ENCODE results near the gene TAF1B. TPM values are rescaled to one million over a fixed set of nuclear protein-coding genes. Genes with fewer than 3 reads are reported as not detected.

The TAF1B gene
- total RNA-seq, 4 donors from 2014 or later, result 6.7 to 19.3 (median 14.9) TPM

- Histone ChIP-seq H3K36me3 (peaks cover 0 to 20% (median 0%) of the 10 kb centered on the region in 3 donors), H3K27me3 (peaks cover 0 to 10% (median 0%) of the 10 kb centered on the region in 4 donors), H3K4me3 (peak overlapping the region; percentile 59 to 94 (median 76)), H3K4me1 (peaks cover 0 to 40% (median 4%) of the 10 kb centered on the region in 3 donors), H3K9me3 (no peaks in the 10 kb centered on the region), H3K27ac (peak overlapping the region; percentile 76 to 94 (median 92))
- intact Hi-C loops (cut with DNase I), result no loop called here
- TF ChIP-seq, protein P1, sequence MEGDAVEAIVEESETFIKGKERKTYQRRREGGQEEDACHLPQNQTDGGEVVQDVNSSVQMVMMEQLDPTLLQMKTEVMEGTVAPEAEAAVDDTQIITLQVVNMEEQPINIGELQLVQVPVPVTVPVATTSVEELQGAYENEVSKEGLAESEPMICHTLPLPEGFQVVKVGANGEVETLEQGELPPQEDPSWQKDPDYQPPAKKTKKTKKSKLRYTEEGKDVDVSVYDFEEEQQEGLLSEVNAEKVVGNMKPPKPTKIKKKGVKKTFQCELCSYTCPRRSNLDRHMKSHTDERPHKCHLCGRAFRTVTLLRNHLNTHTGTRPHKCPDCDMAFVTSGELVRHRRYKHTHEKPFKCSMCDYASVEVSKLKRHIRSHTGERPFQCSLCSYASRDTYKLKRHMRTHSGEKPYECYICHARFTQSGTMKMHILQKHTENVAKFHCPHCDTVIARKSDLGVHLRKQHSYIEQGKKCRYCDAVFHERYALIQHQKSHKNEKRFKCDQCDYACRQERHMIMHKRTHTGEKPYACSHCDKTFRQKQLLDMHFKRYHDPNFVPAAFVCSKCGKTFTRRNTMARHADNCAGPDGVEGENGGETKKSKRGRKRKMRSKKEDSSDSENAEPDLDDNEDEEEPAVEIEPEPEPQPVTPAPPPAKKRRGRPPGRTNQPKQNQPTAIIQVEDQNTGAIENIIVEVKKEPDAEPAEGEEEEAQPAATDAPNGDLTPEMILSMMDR (IDR thresholded peaks at IDR 0.05), result no peak
- no peak for TF ChIP-seq POLR2A (IDR thresholded peaks at IDR 0.05)
- no peak for DNase-seq
- WGBS, 2 donors, result 23 to 25% methylated on average over 14 to 15 of the region's 15 CpGs
Observed at GRCh38 chr2:9952286-9952737, 109.0 kb downstream of the TAF1B start.

GRCh38 chr2:9952856-9953503, 109.7 kb downstream of the TAF1B start:
- no peak for DNase-seq

DNA sequence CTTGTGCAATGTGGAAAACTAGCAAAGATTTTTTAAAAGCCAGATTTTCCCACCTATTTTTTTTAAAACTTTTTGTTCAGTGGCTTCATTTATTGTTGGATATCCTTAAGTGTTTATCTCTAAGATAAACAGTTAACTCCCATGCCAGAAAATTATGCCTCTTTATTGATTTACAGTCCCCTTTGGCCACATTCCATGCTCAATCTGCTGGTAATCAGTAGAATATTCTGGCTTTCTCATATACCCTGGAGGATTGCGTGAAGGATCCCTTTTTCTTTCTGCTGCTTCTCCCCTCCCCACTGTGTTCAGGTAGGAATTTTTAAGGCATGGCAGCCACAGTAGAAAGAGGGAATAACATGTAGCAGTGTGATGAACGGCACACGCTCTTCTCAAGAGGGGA, 110.9 kb downstream of the TAF1B start:
- Histone ChIP-seq H3K27ac (peak overlapping the region; percentile 10 to 94 (median 84)), H3K27me3 (peaks cover 0 to 10% (median 0%) of the 10 kb centered on the region in 4 donors), H3K36me3 (peaks cover 0 to 37% (median 0%) of the 10 kb centered on the region in 3 donors), H3K9me3 (no peaks in the 10 kb centered on the region), H3K4me1 (peaks cover 0 to 40% (median 4%) of the 10 kb centered on the region in 3 donors), H3K4me3 (peak overlapping the region; percentile 59 to 94 (median 76))
- intact Hi-C loops (cut with DNase I), result no loop called here
- DNase-seq, result no peak
- TF ChIP-seq, protein P1 (IDR thresholded peaks at IDR 0.05), result no peak
- TF ChIP-seq POLR2A (IDR thresholded peaks at IDR 0.05), result no peak
- 63 to 89% methylated on average over 3 of the region's 3 CpGs for WGBS, 2 donors

More at GRCh38 chr2:9952856-9953503, 109.7 kb downstream of the TAF1B start:
- H3K4me1 ChIP-seq, result peaks cover 0 to 40% (median 4%) of the 10 kb centered on the region in 3 donors
- TF ChIP-seq, protein P1 (IDR thresholded peaks at IDR 0.05), result no peak
- no peak for TF ChIP-seq POLR2A (IDR thresholded peaks at IDR 0.05)
- peak overlapping the region; percentile 59 to 94 (median 76) for H3K4me3 ChIP-seq
- H3K27me3 ChIP-seq, result peaks cover 0 to 10% (median 0%) of the 10 kb centered on the region in 4 donors
- no peaks in the 10 kb centered on the region for H3K9me3 ChIP-seq
- 72 to 79% methylated on average over 8 of the region's 8 CpGs for WGBS, 2 donors
- intact Hi-C loops (cut with DNase I), result no loop called here
- H3K36me3 ChIP-seq, result peaks cover 0 to 27% (median 0%) of the 10 kb centered on the region in 3 donors
- peak overlapping the region; percentile 18 to 94 (median 84) for H3K27ac ChIP-seq

DNA sequence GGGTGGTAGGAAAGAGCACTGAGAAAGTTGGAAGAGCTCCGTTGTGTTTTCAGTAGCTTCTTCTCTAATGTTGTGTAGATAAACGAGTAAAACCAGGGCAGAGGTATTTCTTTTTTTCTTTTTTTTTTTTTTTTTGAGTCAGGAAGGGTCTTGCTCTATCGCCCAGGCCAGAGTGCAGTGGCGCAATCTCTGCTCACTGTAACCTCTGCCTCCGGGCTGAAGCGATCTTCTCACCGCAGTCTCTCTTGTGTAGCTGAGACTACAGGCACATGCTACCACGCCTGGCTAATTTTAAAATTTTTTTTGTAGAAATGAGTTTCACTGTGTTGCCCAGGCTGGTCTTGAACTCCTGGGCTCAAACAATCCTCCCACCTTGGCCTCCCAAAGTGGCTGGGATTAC, 114.8 kb downstream of the TAF1B start:
- no peak for DNase-seq
- H3K4me3 ChIP-seq, result no peak overlapping the region
- H3K4me1 ChIP-seq, result peaks cover 0 to 13% (median 2%) of the 10 kb centered on the region in 3 donors
- H3K27me3 ChIP-seq, result no peaks in the 10 kb centered on the region
- peaks cover 0 to 75% (median 0%) of the 10 kb centered on the region in 3 donors for H3K36me3 ChIP-seq
- TF ChIP-seq POLR2A (IDR thresholded peaks at IDR 0.05), result no peak
- TF ChIP-seq, protein P1 (IDR thresholded peaks at IDR 0.05), result no peak
- intact Hi-C loops (cut with DNase I), result no loop called here
- no peaks in the 10 kb centered on the region for H3K9me3 ChIP-seq
- 93 to 95% methylated on average over 8 of the region's 8 CpGs for WGBS, 2 donors
- H3K27ac ChIP-seq, result no peak overlapping the region

DNA sequence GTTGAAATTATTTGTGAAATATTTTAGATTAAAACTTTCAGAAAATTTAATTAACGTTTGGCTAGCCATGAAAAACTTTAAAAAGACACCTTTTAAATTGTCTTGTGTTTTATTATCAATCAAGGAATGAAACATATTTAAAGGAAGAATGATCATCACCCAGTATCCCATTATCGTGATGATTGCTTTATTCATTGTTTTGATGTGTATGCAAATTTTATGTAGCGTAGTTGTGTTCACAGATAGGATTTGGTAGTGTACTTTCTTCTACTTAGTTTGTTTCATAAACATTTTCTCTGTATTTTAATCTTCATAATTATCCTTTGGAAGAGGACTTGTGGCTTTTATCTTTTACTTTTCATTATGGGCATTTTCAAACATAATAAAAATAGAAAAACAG, 116.0 kb downstream of the TAF1B start:
- H3K27me3 ChIP-seq, result no peaks in the 10 kb centered on the region
- no peak overlapping the region for H3K4me3 ChIP-seq
- H3K4me1 ChIP-seq, result peaks cover 0 to 7% (median 0%) of the 10 kb centered on the region in 3 donors
- TF ChIP-seq POLR2A (IDR thresholded peaks at IDR 0.05), result no peak
- TF ChIP-seq, protein P1 (IDR thresholded peaks at IDR 0.05), result no peak
- intact Hi-C loops (cut with DNase I), result no loop called here
- no peak for DNase-seq
- H3K9me3 ChIP-seq, result no peaks in the 10 kb centered on the region
- H3K27ac ChIP-seq, result no peak overlapping the region
- H3K36me3 ChIP-seq, result peaks cover 0 to 87% (median 0%) of the 10 kb centered on the region in 3 donors
- 90 to 94% methylated on average over 3 of the region's 3 CpGs for whole genome bisulfite sequencing, 2 donors

Data from esophagus squamous epithelium (tissue), 5 donors.